Choroid plexus epithelial cell (primary cell): ENCODE measurements around the gene TBATA.
"Not testable (repeated sequence)": the region's sequence is repeated elsewhere in the genome, so short reads cannot be mapped to it uniquely, and the experiment has no call there.

Source experiments
- DNase-seq: peaks from one replicate; pipeline ENCODE4 v3.0.0-alpha.2; 2010; ENCODE audit warnings: low read depth
- H3K4me3 ChIP-seq: 2 replicates; pipeline ENCODE4 v1.5.1; 2011; ENCODE audit warnings: low read depth, mild to moderate bottlenecking, control low read depth, low read length, moderate library complexity
- CTCF ChIP-seq: conservative IDR thresholded peaks from 2 replicates; pipeline ENCODE4 v1.5.1; 2011; ENCODE audit warnings: low read depth, mild to moderate bottlenecking, control low read depth, inconsistent platforms, low read length, moderate library complexity

TBATA gene

DNA sequence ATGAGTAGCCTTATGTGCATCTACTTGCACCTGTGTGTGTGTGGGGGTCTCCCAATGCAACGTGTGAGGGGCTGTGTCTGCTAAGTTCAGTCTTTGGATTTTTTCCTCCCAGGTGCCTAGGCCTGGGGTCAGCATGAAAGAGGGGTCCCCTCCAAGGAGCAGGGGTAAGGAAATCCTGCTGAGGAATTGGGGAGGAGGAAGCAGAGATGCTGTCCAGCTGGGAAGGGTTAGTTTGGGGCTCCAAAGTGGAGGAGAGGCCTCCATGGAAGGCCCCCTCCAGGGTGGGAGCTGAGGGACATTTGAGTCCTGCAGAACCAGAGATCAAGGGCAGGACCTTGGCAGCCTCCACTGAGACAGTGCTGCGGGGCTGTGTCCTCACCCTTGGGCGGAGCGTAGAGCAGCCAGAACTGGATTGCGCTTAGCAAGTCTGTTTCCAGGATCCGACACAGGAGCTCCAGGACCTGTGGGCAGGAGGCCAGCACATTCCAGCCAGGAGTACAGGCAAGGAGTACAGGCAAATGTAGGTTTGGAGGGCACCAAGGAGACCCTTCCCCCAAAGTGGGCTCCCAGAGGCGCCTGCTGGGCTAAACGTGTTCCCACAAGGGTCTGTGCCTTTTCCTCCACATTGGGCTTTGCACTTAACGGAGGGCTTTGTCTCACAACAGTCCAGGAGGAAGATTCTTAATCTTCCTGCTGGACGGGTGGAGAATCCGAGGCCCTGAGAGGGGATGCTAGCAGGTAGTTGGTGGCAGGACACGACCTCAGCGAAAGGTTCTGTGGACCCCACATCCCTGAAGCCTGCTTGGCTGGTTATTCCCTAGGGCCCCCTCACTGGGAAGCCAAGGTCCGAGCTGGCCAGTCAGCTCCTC lies 10.1 kb downstream of the TBATA start:
- H3K4me3 ChIP-seq: no peak overlapping the region
- TF ChIP-seq CTCF: no peak
- no peak for DNase-seq

DNA sequence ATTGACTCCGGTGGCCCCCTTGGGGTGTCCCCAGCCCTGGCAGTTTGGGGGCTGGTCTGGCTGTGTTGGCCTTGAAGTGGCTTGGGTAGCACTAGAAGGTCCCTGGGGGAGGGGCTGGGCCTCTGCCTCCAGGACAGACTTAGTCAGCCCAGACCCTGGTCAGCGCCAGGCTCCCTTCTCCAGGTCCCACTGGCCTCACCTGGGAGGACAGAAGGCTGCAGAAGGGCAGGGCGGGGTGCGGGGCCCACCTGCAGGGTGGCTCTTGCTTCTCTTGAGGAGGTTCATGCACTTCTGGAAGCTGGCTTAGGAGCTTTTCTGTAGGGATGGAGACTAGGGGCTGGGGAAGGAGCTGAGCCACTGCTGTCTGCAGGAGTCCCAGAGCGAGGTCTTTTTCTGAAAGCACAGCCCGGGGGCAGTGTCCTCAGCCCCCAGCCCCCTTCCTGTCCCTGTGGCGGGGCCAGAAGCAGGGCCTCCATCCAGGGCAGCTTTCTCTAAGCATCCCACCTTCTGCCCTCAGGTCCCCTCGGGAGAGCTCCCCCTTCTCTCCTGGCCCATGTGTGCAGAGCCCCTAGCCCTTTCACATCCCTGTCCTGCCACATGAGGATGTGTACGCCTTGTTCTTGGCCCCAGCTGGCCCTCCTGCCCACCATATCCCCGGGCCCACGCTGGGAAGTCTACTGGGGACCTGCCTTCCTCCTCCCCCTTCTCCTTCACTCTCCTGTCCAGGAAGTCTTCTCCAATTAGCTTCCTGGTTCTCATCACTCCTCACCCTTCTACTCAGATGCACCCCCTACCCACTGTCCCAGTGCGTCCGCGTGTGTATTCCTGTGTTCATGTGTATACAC lies 11.0 kb downstream of the TBATA start:
- H3K4me3 ChIP-seq: no peak overlapping the region

GRCh38 chr10:70773461-70773860 lies 11.7 kb downstream of the TBATA start:
- no peak for TF ChIP-seq CTCF
- no peak for DNase-seq
- H3K4me3 ChIP-seq: no peak overlapping the region

More for the DNA sequence above, 11.0 kb downstream of the TBATA start:
- DNase-seq: no peak
- no peak for TF ChIP-seq CTCF

GRCh38 chr10:70772627-70773026 lies 12.6 kb downstream of the TBATA start:
- no peak for DNase-seq
- no peak overlapping the region for H3K4me3 ChIP-seq
- TF ChIP-seq CTCF: no peak

DNA sequence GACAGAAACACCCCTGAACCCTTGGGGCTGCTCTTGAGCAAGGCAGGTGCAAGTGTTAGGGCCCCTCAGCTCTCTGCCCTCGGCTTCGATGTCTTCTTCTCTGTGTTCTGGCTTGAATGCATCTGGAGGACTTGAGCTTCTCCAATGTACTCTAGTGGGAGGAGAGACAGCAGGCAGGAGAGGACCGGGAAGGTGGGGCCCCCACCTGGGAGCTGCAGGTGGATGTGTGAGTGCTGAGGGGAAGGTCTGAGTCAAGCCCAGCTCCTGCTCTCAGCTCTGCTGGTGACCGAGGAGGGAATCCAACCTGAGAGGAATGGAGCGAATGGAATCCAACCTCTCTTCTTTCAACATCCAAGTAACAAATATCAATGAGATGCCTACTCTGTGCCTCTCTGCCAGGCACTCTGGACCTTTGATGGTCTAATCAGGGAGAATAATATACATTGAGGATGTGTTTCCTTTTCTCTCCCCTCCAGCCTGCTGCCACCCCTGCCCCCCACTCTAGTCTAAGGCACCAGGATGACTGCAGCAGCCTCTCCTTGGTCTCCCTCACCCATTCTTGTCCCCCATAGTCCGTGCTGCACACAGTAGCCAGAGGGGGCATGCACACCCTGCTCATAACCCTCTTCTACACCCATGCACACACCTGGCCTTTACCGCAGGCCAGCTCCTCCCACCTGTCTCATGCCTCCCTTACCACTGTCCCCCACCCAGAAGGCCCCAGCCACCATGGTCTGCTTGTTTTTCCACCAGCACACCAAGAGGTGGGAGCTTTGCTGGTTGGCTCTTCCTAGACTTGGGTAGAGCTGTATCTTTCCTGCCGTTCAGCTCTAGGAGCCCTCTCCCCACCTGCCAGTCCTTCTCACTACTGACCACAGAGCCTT lies 13.6 kb downstream of the TBATA start:
- DNase-seq: no peak
- no peak for TF ChIP-seq CTCF
- H3K4me3 ChIP-seq: no peak overlapping the region

DNA sequence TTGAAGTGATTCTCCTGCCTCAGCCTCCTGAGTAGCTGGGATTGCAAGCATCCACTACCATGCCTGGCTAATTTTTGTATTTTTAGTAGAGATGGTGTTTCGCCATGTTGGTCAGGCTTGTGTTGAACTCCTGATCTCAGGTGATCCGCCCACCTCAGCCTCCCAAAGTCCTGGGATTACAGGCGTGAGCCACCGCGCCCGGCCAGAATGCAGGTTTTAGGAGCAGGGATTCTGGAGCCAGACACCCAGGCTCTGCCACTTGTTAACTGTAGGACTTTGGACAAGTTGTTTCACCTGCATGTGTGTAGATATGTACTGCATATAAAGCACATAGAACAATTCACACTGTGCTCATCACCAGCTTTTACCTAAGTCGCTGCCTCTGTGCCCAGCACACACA lies 14.7 kb downstream of the TBATA start:
- H3K4me3 ChIP-seq, DNase-seq: not testable (repeated sequence)

GRCh38 chr10:70770001-70770400 lies 15.2 kb downstream of the TBATA start:
- no peak overlapping the region for H3K4me3 ChIP-seq
- no peak for DNase-seq
- no peak for TF ChIP-seq CTCF
